ENCODE data around the gene LRRC23. TPM values are rescaled to one million over a fixed set of nuclear protein-coding genes. Genes with fewer than 3 reads are reported as not detected.

LRRC23 gene
- total RNA-seq = 11.3 and 15.9 TPM in 2 replicates

GRCh38 chr12:6904280-6905276 lies at the start of gene LRRC23:
Gene LRRC23 (plus strand): TSS chr12:6904822. CDS start chr12:6905634, 812 bp downstream.

GRCh38 chr12:6867413-6868210 lies 37.0 kb upstream of the LRRC23 start, which contains the start of gene TPI1:
Gene TPI1 (plus strand): TSS chr12:6867531. CDS start chr12:6867567, 36 bp downstream.

GRCh38 chr12:6873094-6874014 lies 31.3 kb upstream of the LRRC23 start, which contains the start of gene SPSB2:
Gene SPSB2 (minus strand): TSS chr12:6873303. CDS start chr12:6872901, 402 bp downstream.

GRCh38 chr12:6914246-6914946 lies 9.8 kb downstream of the LRRC23 start, which contains the start of gene ENO2:
Gene ENO2 (plus strand): TSS chr12:6914580. CDS start chr12:6915833, 1,253 bp downstream.

GRCh38 chr12:6927379-6928021 lies 22.9 kb downstream of the LRRC23 start, which contains the start of gene ATN1:
Gene ATN1 (plus strand): TSS chr12:6927959. CDS start chr12:6934002, 6,043 bp downstream.

GRCh38 chr12:6943722-6944380 lies 39.2 kb downstream of the LRRC23 start, which contains the start of the genes C12orf57 and RNU7-1:
Gene C12orf57 (plus strand): TSS chr12:6944022. CDS start chr12:6944122, 100 bp downstream.
Gene RNU7-1 (plus strand): TSS chr12:6943816.

GRCh38 chr12:6950811-6951540 lies 46.4 kb downstream of the LRRC23 start, which contains the start of gene PTPN6:
Gene PTPN6 (plus strand): TSS chr12:6951356. CDS start chr12:6951513, 157 bp downstream.

Other genes with a start within 250 kb of the LRRC23 start
- gene ING4, start 241.7 kb upstream of the LRRC23 start, total RNA-seq = 41.0 and 41.6 TPM in 2 replicates
- 9.6 and 10.8 TPM in 2 replicates for gene ZNF384, start 215.4 kb upstream of the LRRC23 start, total RNA-seq
- 0.09 and 0.16 TPM in 2 replicates for gene PIANP, start 204.0 kb upstream of the LRRC23 start, total RNA-seq
- gene COPS7A, start 180.8 kb upstream of the LRRC23 start, total RNA-seq = 98.5 and 128 TPM in 2 replicates
- gene MLF2, start 151.7 kb upstream of the LRRC23 start, total RNA-seq = 95.8 and 115 TPM in 2 replicates
- gene PTMS, start 138.5 kb upstream of the LRRC23 start, total RNA-seq = 59.3 and 88.7 TPM in 2 replicates
- gene LAG3, start 132.3 kb upstream of the LRRC23 start, total RNA-seq = 0.09 and 0.32 TPM in 2 replicates
- 0.16 and 0.17 TPM in 2 replicates for gene CD4, start 115.3 kb upstream of the LRRC23 start, total RNA-seq
- gene GPR162, start 83.0 kb upstream of the LRRC23 start, total RNA-seq = 5.1 and 5.8 TPM in 2 replicates
- 72.0 and 114 TPM in 2 replicates for gene P3H3, start 76.4 kb upstream of the LRRC23 start, total RNA-seq
- 1.3 and 2.0 TPM in 2 replicates for gene GNB3, start 63.9 kb upstream of the LRRC23 start, total RNA-seq
- 1.2 and 3.0 TPM in 2 replicates for gene CDCA3, start 53.5 kb upstream of the LRRC23 start, total RNA-seq
- 77.2 and 79.0 TPM in 2 replicates for gene USP5, start 52.7 kb upstream of the LRRC23 start, total RNA-seq
- 512 and 968 TPM in 2 replicates for gene TPI1, start 37.3 kb upstream of the LRRC23 start, total RNA-seq
- 10.1 and 13.6 TPM in 2 replicates for gene SPSB2, start 31.5 kb upstream of the LRRC23 start, total RNA-seq
- gene ENO2, start 9.8 kb downstream of the LRRC23 start, total RNA-seq = 18.4 and 19.9 TPM in 2 replicates
- gene ATN1, start 23.1 kb downstream of the LRRC23 start, total RNA-seq = 8.2 and 11.0 TPM in 2 replicates
- not detected in 2 replicates for gene RNU7-1, start 39.0 kb downstream of the LRRC23 start, total RNA-seq
- gene C12orf57, start 39.2 kb downstream of the LRRC23 start, total RNA-seq = 137 and 179 TPM in 2 replicates
- gene PTPN6, start 46.5 kb downstream of the LRRC23 start, total RNA-seq = 0.09 and 0.79 TPM in 2 replicates
- 101 and 123 TPM in 2 replicates for gene PHB2, start 65.8 kb downstream of the LRRC23 start, total RNA-seq
- 21.1 and 25.8 TPM in 2 replicates for gene EMG1, start 66.1 kb downstream of the LRRC23 start, total RNA-seq
- gene LPCAT3, start 113.7 kb downstream of the LRRC23 start, total RNA-seq = 10.2 and 12.8 TPM in 2 replicates
- 378 and 815 TPM in 2 replicates for gene C1S, start 155.9 kb downstream of the LRRC23 start, total RNA-seq
- gene C1R, start 187.6 kb downstream of the LRRC23 start, total RNA-seq = 133 and 637 TPM in 2 replicates
- gene C1RL, start 204.4 kb downstream of the LRRC23 start, total RNA-seq = 40.6 and 44.0 TPM in 2 replicates
- gene RBP5, start 224.1 kb downstream of the LRRC23 start, total RNA-seq = 0.09 TPM in 1 of 2 replicates, not detected in the other
- 16.2 and 17.8 TPM in 2 replicates for gene CLSTN3, start 225.5 kb downstream of the LRRC23 start, total RNA-seq